HCT116 (cell line): ENCODE results near the gene ZYG11B. TPM values are rescaled to one million over a fixed set of nuclear protein-coding genes. Genes with fewer than 3 reads are reported as not detected.

Experiments used
- ATAC-seq: fragments of 200-7000 bp; cut with Tn5 transposase; 2 replicates; pipeline ENCODE4 v1.9.1; 2020; ENCODE audit warnings: mild to moderate bottlenecking, moderate library complexity
- BruUV-seq: library from RNA; stranded (reverse); fragments of 400-500 nt; replicated peaks from 2 replicates; lab custom pipeline; 2021; lab: Mats Ljungman, UMichigan
- CTCF ChIA-PET: fragments of 300-600 bp; sonication (Branson Sonifier 250); formaldehyde crosslinking; loops from one replicate; lab custom pipeline; 2021; ENCODE audit warnings: antibody characterized with exemption; lab: Charles Lee
- POLR2A ChIA-PET: fragments of 300-600, 350-600 bp; sonication (Branson Sonifier 250); formaldehyde crosslinking; loops from one replicate; lab custom pipeline; 2021; ENCODE audit warnings: antibody characterized with exemption; lab: Charles Lee
- RAD21 ChIA-PET, 2 experiments: fragments of 300-600 bp; sonication (Branson Sonifier 250); formaldehyde crosslinking; loops; one replicate each; lab custom pipeline; 2023; ENCODE audit warnings: low total read pairs in 2 of 2; ENCODE audit not compliant: uncharacterized antibody in 2 of 2, unreplicated experiment in 2 of 2, low non-redundant PET in 1 of 2; lab: Charles Lee
- DNase-seq: peaks from one replicate; pipeline ENCODE4 v3.0.0-alpha.2; 2010; ENCODE audit warnings: low read depth, low spot score
- H2AFZ ChIP-seq: fragments of 200-600 bp; shearing (Covaris generic), sonication (generic); 2 replicates; pipeline ENCODE4 v1.6.1; 2017; ENCODE audit warnings: low read depth, mixed run types, mixed read lengths, antibody characterized with exemption, low read length; ENCODE audit not compliant: poor library complexity, severe bottlenecking
- H3K27ac ChIP-seq: 2 replicates; pipeline ENCODE4 v1.5.1; 2012; ENCODE audit warnings: low read depth, low read length
- H3K27me3 ChIP-seq: fragments of 200-600 bp; sonication (generic); 2 replicates; pipeline ENCODE4 v1.6.1; 2016; ENCODE audit warnings: mixed run types, low read length, mixed read lengths; ENCODE audit not compliant: insufficient read depth
- H3K36me3 ChIP-seq, 2 experiments: fragments of 200-500 bp in 1 of 2; fragments of 200-600 bp in 1 of 2; sonication (Bioruptor generic) in 1 of 2; sonication (generic) in 1 of 2; 2 replicates each; pipeline versions ENCODE4 v1.5.1 to v1.6.1; 2014 to 2016; ENCODE audit warnings: low read length in 2 of 2, inconsistent platforms in 1 of 2, mixed read lengths in 1 of 2, mixed run types in 1 of 2; ENCODE audit not compliant: insufficient read depth in 2 of 2, control insufficient read depth in 1 of 2
- H3K4me1 ChIP-seq, 2 experiments: fragments of 200-600 bp in 1 of 2; sonication (generic) in 1 of 2; 2 replicates each; pipeline versions ENCODE4 v1.5.1 to v1.6.1; 2012 to 2017; ENCODE audit warnings: low read length in 2 of 2, inconsistent platforms in 1 of 2, mild to moderate bottlenecking in 1 of 2, mixed read lengths in 1 of 2, mixed run types in 1 of 2, moderate library complexity in 1 of 2; ENCODE audit not compliant: insufficient read depth in 2 of 2, control insufficient read depth in 1 of 2
- H3K4me2 ChIP-seq: fragments of 200-600 bp; sonication (generic); 2 replicates; pipeline ENCODE4 v1.6.1; 2017; ENCODE audit warnings: mixed run types, low read length, mixed read lengths
- H3K4me3 ChIP-seq, 2 experiments: fragments of 200-600 bp in 1 of 2; sonication (generic) in 1 of 2; replicated peaks in 1 of 2; 2 replicates each; pipeline ENCODE4 v1.5.1; 2011 to 2016; ENCODE audit warnings: low read length in 2 of 2, control low read depth in 1 of 2, low read depth in 1 of 2, mild to moderate bottlenecking in 1 of 2, mixed read lengths in 1 of 2, mixed run types in 1 of 2
- H3K79me2 ChIP-seq: fragments of 200-600 bp; sonication (generic); 2 replicates; pipeline ENCODE4 v1.6.1; 2017; ENCODE audit warnings: mild to moderate bottlenecking, mixed run types, low read length, moderate library complexity, mixed read lengths; ENCODE audit not compliant: insufficient read depth
- H3K9ac ChIP-seq: fragments of 200-600 bp; sonication (generic); 2 replicates; pipeline ENCODE4 v1.6.1; 2016; ENCODE audit warnings: low read length, mixed read lengths
- H3K9me2 ChIP-seq: fragments of 200-600 bp; sonication (generic), shearing (Covaris generic); 2 replicates; pipeline ENCODE4 v1.6.1; 2017; ENCODE audit warnings: mixed run types, mild to moderate bottlenecking, moderate library complexity; ENCODE audit not compliant: insufficient read depth
- H3K9me3 ChIP-seq, 2 experiments: fragments of 200-500 bp in 1 of 2; fragments of 200-600 bp in 1 of 2; sonication (Bioruptor generic) in 1 of 2; sonication (generic) in 1 of 2; 2 replicates each; pipeline ENCODE4 v1.6.1; 2014 to 2017; ENCODE audit warnings: low read length in 2 of 2, mixed read lengths in 2 of 2, inconsistent platforms in 1 of 2, low read depth in 1 of 2, mild to moderate bottlenecking in 1 of 2, mixed run types in 1 of 2, moderate library complexity in 1 of 2; ENCODE audit not compliant: control insufficient read depth in 1 of 2, insufficient read depth in 1 of 2
- H4K20me1 ChIP-seq: fragments of 200-600 bp; sonication (generic), shearing (Covaris generic); 2 replicates; pipeline ENCODE4 v1.6.1; 2017; ENCODE audit warnings: mixed run types, mild to moderate bottlenecking, moderate library complexity; ENCODE audit not compliant: insufficient read depth
- CBX3 ChIP-seq: IDR thresholded peaks from 2 replicates; pipeline ENCODE4 v1.6.1; 2012; ENCODE audit warnings: low read depth
- ELF1 ChIP-seq: IDR thresholded peaks from 2 replicates; pipeline ENCODE4 v1.6.1; 2012; ENCODE audit warnings: low read depth, borderline replicate concordance
- FOSL1 ChIP-seq: IDR thresholded peaks from 2 replicates; pipeline ENCODE4 v1.6.1; 2012; ENCODE audit warnings: low read depth
- JUND ChIP-seq: IDR thresholded peaks from 2 replicates; pipeline ENCODE4 v1.6.1; 2012
- POLR2A ChIP-seq: IDR thresholded peaks from 2 replicates; pipeline ENCODE4 v1.7.0; 2011; ENCODE audit warnings: borderline replicate concordance; ENCODE audit not compliant: insufficient read depth, insufficient read length; ENCODE audit errors: extremely low read depth
- POLR2AphosphoS5 ChIP-seq: IDR thresholded peaks from 2 replicates; pipeline ENCODE4 v1.6.1; 2011; ENCODE audit warnings: mild to moderate bottlenecking, low read depth, low read length, moderate library complexity
- RAD21 ChIP-seq: IDR thresholded peaks from 2 replicates; pipeline ENCODE4 v1.6.1; 2012; ENCODE audit warnings: low read depth, mild to moderate bottlenecking
- SIN3A ChIP-seq: IDR thresholded peaks from 2 replicates; pipeline ENCODE4 v1.6.1; 2012; ENCODE audit warnings: low read depth
- SRF ChIP-seq: IDR thresholded peaks from 2 replicates; pipeline ENCODE4 v1.6.1; 2012; ENCODE audit warnings: low read depth
- TCF7L2 ChIP-seq: IDR thresholded peaks from 2 replicates; pipeline ENCODE4 v1.7.0; 2011; ENCODE audit warnings: borderline replicate concordance, inconsistent platforms; ENCODE audit not compliant: insufficient read depth, insufficient read length; ENCODE audit errors: extremely low read depth
- ZFX ChIP-seq: fragments of 450-650 bp; IDR thresholded peaks from 2 replicates; pipeline ENCODE4 v1.6.1; 2017
- ZNF274 ChIP-seq: fragments of 200-500 bp; sonication (Bioruptor generic); IDR thresholded peaks from 2 replicates; pipeline ENCODE4 v1.6.1; 2014; ENCODE audit warnings: mild to moderate bottlenecking, low read depth, low read length, inconsistent platforms
- intact Hi-C: fragments of 100-400 bp; cut with micrococcal nuclease; formaldehyde crosslinking; loops from 2 replicates; pipeline ENCODE4 v1.10.0; 2022
- total RNA-seq: library from RNA; stranded (reverse); gene quantifications from one replicate; pipeline ENCODE4 v1.2.1, GENCODE V29; 2021; ENCODE audit not compliant: unreplicated experiment
- TF ChIP-seq, protein P1 (sequence below): IDR thresholded peaks from 2 replicates; pipeline ENCODE4 v1.6.1; 2011; ENCODE audit warnings: mild to moderate bottlenecking, low read length, moderate library complexity; ENCODE audit not compliant: insufficient replicate concordance; ENCODE audit errors: extremely low read depth
- TF ChIP-seq, protein P2 (sequence below): IDR thresholded peaks from 2 replicates; pipeline ENCODE4 v1.6.1; 2012; ENCODE audit warnings: low read depth
- TF ChIP-seq, protein P3 (sequence below), 3 experiments: fragments of 200-600 bp in 1 of 3; sonication (generic) in 1 of 3; IDR thresholded peaks in 2 of 3; conservative IDR thresholded peaks in 1 of 3; 2 replicates each; pipeline ENCODE4 v1.5.1; 2012 to 2017; ENCODE audit warnings: low read depth in 2 of 3, low read length in 2 of 3, antibody characterized with exemption in 1 of 3, borderline replicate concordance in 1 of 3, control low read depth in 1 of 3, mild to moderate bottlenecking in 1 of 3, mixed read lengths in 1 of 3, mixed run types in 1 of 3, moderate library complexity in 1 of 3; ENCODE audit not compliant: insufficient read depth in 1 of 3

ZYG11B gene
- total RNA-seq, 1 experiment from 2014 or later: 20.7 TPM

DNA sequence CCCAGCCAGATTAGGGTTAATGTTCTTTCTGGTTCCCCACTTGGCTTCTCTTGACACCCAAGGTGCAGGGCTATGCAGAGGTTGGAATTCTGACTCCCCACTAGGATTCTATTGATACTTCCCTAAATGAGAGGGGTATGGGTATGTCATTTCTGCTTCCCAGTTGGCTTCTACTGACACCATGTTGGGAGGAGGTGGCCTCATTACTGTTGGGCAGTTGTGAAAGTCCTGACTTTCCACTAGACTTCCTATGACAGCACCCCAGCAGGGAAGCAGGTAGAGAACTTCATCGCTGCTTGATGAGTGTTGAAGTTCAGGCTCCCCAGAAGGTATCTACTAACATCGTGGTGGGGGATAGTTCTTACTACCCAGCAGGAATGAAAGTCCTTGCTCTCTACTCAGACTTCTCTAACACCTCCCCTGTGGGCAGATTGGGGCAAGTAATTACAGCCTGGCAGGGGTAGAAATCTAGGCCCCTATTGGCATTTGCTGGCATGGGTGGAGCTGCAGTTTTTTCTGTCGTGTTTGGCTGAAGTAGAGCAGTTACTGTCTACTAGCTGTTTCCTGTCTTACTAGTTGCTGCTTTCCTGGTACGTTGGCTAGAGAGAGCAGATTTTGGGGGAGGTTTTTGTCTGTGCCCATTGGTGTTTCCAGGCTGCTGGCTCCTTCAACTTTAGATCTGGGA lies 41.5 kb downstream of the ZYG11B start:
- Histone ChIP-seq H3K36me3 (0 out of 4 replicates have a peak, but pooled peaks cover 0 to 2% of the 10 kb centered on the region in 2 experiments), H3K79me2 (no peaks in the 10 kb centered on the region; the same call in 1 of the 2 replicates), H2AFZ (no peak overlapping the region), H3K27ac (no peak overlapping the region), H3K4me2 (no peak overlapping the region), H3K9ac (no peak overlapping the region), H3K4me1 (no peaks in the 10 kb centered on the region), H3K4me3 (no peak overlapping the region), H3K9me2 (no peaks in the 10 kb centered on the region), H4K20me1 (0 out of 2 replicates have a peak, but pooled peaks cover 6% of the 10 kb centered on the region), H3K9me3 (no peaks in the 10 kb centered on the region), H3K27me3 (no peaks in the 10 kb centered on the region)
- BruUV-seq: no TSS peak
- CTCF ChIA-PET: no interaction called here
- RAD21 ChIA-PET: no interaction called here
- POLR2A ChIA-PET: no interaction called here
- ATAC-seq (no peak), DNase-seq (no peak)
- no peak for TF ChIP-seq FOSL1
- no peak for TF ChIP-seq CBX3
- TF ChIP-seq, protein P1, sequence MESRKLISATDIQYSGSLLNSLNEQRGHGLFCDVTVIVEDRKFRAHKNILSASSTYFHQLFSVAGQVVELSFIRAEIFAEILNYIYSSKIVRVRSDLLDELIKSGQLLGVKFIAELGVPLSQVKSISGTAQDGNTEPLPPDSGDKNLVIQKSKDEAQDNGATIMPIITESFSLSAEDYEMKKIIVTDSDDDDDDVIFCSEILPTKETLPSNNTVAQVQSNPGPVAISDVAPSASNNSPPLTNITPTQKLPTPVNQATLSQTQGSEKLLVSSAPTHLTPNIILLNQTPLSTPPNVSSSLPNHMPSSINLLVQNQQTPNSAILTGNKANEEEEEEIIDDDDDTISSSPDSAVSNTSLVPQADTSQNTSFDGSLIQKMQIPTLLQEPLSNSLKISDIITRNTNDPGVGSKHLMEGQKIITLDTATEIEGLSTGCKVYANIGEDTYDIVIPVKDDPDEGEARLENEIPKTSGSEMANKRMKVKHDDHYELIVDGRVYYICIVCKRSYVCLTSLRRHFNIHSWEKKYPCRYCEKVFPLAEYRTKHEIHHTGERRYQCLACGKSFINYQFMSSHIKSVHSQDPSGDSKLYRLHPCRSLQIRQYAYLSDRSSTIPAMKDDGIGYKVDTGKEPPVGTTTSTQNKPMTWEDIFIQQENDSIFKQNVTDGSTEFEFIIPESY: no peak
- TF ChIP-seq JUND: no peak
- no peak for TF ChIP-seq SIN3A
- no peak for TF ChIP-seq POLR2AphosphoS5
- no peak for TF ChIP-seq POLR2A
- no peak for TF ChIP-seq ZNF274
- TF ChIP-seq, protein P2, sequence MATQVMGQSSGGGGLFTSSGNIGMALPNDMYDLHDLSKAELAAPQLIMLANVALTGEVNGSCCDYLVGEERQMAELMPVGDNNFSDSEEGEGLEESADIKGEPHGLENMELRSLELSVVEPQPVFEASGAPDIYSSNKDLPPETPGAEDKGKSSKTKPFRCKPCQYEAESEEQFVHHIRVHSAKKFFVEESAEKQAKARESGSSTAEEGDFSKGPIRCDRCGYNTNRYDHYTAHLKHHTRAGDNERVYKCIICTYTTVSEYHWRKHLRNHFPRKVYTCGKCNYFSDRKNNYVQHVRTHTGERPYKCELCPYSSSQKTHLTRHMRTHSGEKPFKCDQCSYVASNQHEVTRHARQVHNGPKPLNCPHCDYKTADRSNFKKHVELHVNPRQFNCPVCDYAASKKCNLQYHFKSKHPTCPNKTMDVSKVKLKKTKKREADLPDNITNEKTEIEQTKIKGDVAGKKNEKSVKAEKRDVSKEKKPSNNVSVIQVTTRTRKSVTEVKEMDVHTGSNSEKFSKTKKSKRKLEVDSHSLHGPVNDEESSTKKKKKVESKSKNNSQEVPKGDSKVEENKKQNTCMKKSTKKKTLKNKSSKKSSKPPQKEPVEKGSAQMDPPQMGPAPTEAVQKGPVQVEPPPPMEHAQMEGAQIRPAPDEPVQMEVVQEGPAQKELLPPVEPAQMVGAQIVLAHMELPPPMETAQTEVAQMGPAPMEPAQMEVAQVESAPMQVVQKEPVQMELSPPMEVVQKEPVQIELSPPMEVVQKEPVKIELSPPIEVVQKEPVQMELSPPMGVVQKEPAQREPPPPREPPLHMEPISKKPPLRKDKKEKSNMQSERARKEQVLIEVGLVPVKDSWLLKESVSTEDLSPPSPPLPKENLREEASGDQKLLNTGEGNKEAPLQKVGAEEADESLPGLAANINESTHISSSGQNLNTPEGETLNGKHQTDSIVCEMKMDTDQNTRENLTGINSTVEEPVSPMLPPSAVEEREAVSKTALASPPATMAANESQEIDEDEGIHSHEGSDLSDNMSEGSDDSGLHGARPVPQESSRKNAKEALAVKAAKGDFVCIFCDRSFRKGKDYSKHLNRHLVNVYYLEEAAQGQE: no peak
- no peak for TF ChIP-seq SRF
- TF ChIP-seq ZFX: no peak
- no peak for TF ChIP-seq ELF1
- TF ChIP-seq RAD21: no peak
- TF ChIP-seq, protein P3, sequence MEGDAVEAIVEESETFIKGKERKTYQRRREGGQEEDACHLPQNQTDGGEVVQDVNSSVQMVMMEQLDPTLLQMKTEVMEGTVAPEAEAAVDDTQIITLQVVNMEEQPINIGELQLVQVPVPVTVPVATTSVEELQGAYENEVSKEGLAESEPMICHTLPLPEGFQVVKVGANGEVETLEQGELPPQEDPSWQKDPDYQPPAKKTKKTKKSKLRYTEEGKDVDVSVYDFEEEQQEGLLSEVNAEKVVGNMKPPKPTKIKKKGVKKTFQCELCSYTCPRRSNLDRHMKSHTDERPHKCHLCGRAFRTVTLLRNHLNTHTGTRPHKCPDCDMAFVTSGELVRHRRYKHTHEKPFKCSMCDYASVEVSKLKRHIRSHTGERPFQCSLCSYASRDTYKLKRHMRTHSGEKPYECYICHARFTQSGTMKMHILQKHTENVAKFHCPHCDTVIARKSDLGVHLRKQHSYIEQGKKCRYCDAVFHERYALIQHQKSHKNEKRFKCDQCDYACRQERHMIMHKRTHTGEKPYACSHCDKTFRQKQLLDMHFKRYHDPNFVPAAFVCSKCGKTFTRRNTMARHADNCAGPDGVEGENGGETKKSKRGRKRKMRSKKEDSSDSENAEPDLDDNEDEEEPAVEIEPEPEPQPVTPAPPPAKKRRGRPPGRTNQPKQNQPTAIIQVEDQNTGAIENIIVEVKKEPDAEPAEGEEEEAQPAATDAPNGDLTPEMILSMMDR (IDR thresholded peaks at IDR 0.05 in 2 of 3, conservative IDR thresholded peaks at IDR 0.05 in 1 of 3; ENCODE audit: borderline replicate concordance in 1 of 3, insufficient read depth in 1 of 3, low read depth in 2 of 3, low read length in 2 of 3): no peak
- no peak for TF ChIP-seq TCF7L2
- intact Hi-C loops: no loop called here
